Forelimb muscle (tissue), 1 donor: ENCODE results near the gene JAM3. TPM values are rescaled to one million over a fixed set of nuclear protein-coding genes. Genes with fewer than 3 reads are reported as not detected.

Source experiments
- DNase-seq: peaks from one replicate; pipeline ENCODE4 v3.0.0-alpha.2; 2013; ENCODE audit warnings: low read depth
- polyA plus RNA-seq: library from polyadenylated mRNA; unstranded; fragments of 120-200 nt; gene quantifications from one replicate; pipeline ENCODE4 v1.2.1, GENCODE V29; 2013; ENCODE audit not compliant: insufficient read length

Gene JAM3
- polyA plus RNA-seq, 1 donor, result 119 TPM

- no peak for DNase-seq
These were observed 29.0 kb upstream of the JAM3 start for GRCh38 chr11:134039726-134040385.

GRCh38 chr11:134040386-134041302 lies 28.2 kb upstream of the JAM3 start:
- no peak for DNase-seq

- no peak for DNase-seq
These were observed 27.5 kb upstream of the JAM3 start for GRCh38 chr11:134041349-134041748.

- DNase-seq, result no peak
These were observed 26.8 kb upstream of the JAM3 start for GRCh38 chr11:134041791-134042696.

- DNase-seq, result no peak
These were observed 25.0 kb upstream of the JAM3 start for GRCh38 chr11:134043821-134044420.

GRCh38 chr11:134044514-134045284 lies 24.2 kb upstream of the JAM3 start:
- DNase-seq, result no peak

- DNase-seq, result no peak
These were observed 22.9 kb upstream of the JAM3 start for GRCh38 chr11:134045799-134046635.

- no peak for DNase-seq
These were observed 22.0 kb upstream of the JAM3 start for GRCh38 chr11:134046681-134047449.

GRCh38 chr11:134047586-134047999 lies 21.3 kb upstream of the JAM3 start:
- DNase-seq, result no peak

- DNase-seq, result no peak
These were observed 20.8 kb upstream of the JAM3 start for GRCh38 chr11:134048028-134048427.

GRCh38 chr11:134049303-134049702 lies 19.6 kb upstream of the JAM3 start:
- DNase-seq, result no peak

GRCh38 chr11:134050541-134051383 lies 18.1 kb upstream of the JAM3 start:
- no peak for DNase-seq

- no peak for DNase-seq
These were observed 16.4 kb upstream of the JAM3 start for GRCh38 chr11:134052395-134052987.

- no peak for DNase-seq
These were observed 15.6 kb upstream of the JAM3 start for GRCh38 chr11:134052988-134053945.

- DNase-seq, result no peak
These were observed 13.8 kb upstream of the JAM3 start for GRCh38 chr11:134055029-134055428.

GRCh38 chr11:134060316-134060715 lies 8.6 kb upstream of the JAM3 start:
- no peak for DNase-seq
